K562 (cell line): ENCODE measurements around the gene SLC1A4. TPM values are rescaled to one million over a fixed set of nuclear protein-coding genes. Genes with fewer than 3 reads are reported as not detected.

Experiments used
- ATAC-seq: fragments of 200-7000 bp; cut with Tn5 transposase; 3 replicates; pipeline ENCODE4 v1.9.1; 2020; ENCODE audit warnings: moderate library complexity
- BruUV-seq: library from RNA; stranded (reverse); fragments of 400-500 nt; replicated peaks from 2 replicates; lab custom pipeline; 2021; lab: Mats Ljungman, UMichigan
- CTCF ChIA-PET: fragments of 300-600 bp; formaldehyde crosslinking; extraction: SDS; loops from one replicate; lab custom pipeline; 2021; ENCODE audit warnings: low intra/inter-chr PET ratio; lab: Yijun Ruan, JAX
- POLR2A ChIA-PET: fragments of 300-600, 350-650 bp; sonication (Branson Sonifier 250); formaldehyde crosslinking; extraction: SDS; loops from one replicate; lab custom pipeline; 2021; ENCODE audit warnings: antibody characterized with exemption, inconsistent platforms; lab: Yijun Ruan, JAX
- DNase-seq, 4 experiments: peaks; one replicate each; pipeline versions ENCODE4 v3.0.0 to v3.0.0-alpha.2; 2011 to 2018; ENCODE audit warnings: low spot score in 3 of 4, mixed read lengths in 3 of 4; ENCODE audit errors: extremely low read depth in 1 of 4
- FAIRE-seq: peaks from 2 replicates; lab custom pipeline; 2011; peaks lifted over from hg19 to GRCh38; lab: Jason Lieb, UNC
- H2AFZ ChIP-seq: 2 replicates; pipeline ENCODE4 v1.6.0; 2011; ENCODE audit warnings: low read depth, low read length, control low read depth, inconsistent platforms
- H3K27ac ChIP-seq: fragments of 200-600 bp; 3 replicates; pipeline ENCODE4 v1.8.0; 2011; ENCODE audit warnings: low read depth, mild to moderate bottlenecking, control low read depth, inconsistent platforms, low read length, moderate library complexity, mixed read lengths; ENCODE audit errors: extremely low read depth
- H3K27me3 ChIP-seq, 2 experiments: fragments of 300-600 bp in 1 of 2; 2 replicates in 1 of 2; 3 replicates in 1 of 2; pipeline versions ENCODE4 v1.6.0 to v1.8.0; 2011; ENCODE audit warnings: inconsistent platforms in 2 of 2, low read length in 2 of 2, mild to moderate bottlenecking in 1 of 2, mixed read lengths in 1 of 2, moderate library complexity in 1 of 2; ENCODE audit not compliant: control insufficient read depth in 2 of 2, insufficient read depth in 2 of 2
- H3K36me3 ChIP-seq: fragments of 300-600 bp; 3 replicates; pipeline ENCODE4 v1.8.0; 2011; ENCODE audit warnings: mild to moderate bottlenecking, low read length, inconsistent platforms; ENCODE audit not compliant: control insufficient read depth, insufficient read depth
- H3K4me1 ChIP-seq, 2 experiments: fragments of 200-600 bp in 1 of 2; replicated peaks in 1 of 2; 2 replicates in 1 of 2; 3 replicates in 1 of 2; pipeline versions ENCODE4 v1.5.1 to v1.8.0; 2011; ENCODE audit warnings: inconsistent platforms in 2 of 2, low read length in 2 of 2, mild to moderate bottlenecking in 1 of 2, mixed read lengths in 1 of 2, moderate library complexity in 1 of 2; ENCODE audit not compliant: control insufficient read depth in 2 of 2, insufficient read depth in 2 of 2
- H3K4me2 ChIP-seq: 2 replicates; pipeline ENCODE4 v1.6.1; 2011; ENCODE audit warnings: low read length, control low read depth, inconsistent platforms, mixed read lengths; ENCODE audit not compliant: insufficient read depth
- H3K4me3 ChIP-seq: fragments of 200-600 bp; sonication (generic), shearing (Covaris generic); 2 replicates; pipeline ENCODE4 v1.5.1; 2016; ENCODE audit warnings: control low read depth, inconsistent platforms
- H3K79me2 ChIP-seq: fragments of 200-600 bp; 3 replicates; pipeline ENCODE4 v1.8.0; 2011; ENCODE audit warnings: low read length, inconsistent platforms; ENCODE audit not compliant: control insufficient read depth, insufficient read depth
- H3K9ac ChIP-seq, 2 experiments: 2 replicates each; pipeline versions ENCODE4 v1.6.0 to v1.6.1; 2011; ENCODE audit warnings: low read depth in 2 of 2, low read length in 2 of 2, control low read depth in 1 of 2, inconsistent platforms in 1 of 2, mild to moderate bottlenecking in 1 of 2, mixed read lengths in 1 of 2; ENCODE audit not compliant: insufficient read depth in 1 of 2
- H3K9me1 ChIP-seq: one replicate; pipeline ENCODE4 v1.6.0; 2011; ENCODE audit warnings: inconsistent platforms, mild to moderate bottlenecking, low read length, moderate library complexity; ENCODE audit not compliant: control insufficient read depth, insufficient read depth
- H3K9me3 ChIP-seq: replicated peaks from 2 replicates; pipeline ENCODE4 v1.5.1; 2011; ENCODE audit warnings: low read depth, low read length, inconsistent platforms; ENCODE audit not compliant: control insufficient read depth, insufficient read depth
- H4K20me1 ChIP-seq: replicated peaks from 2 replicates; pipeline ENCODE4 v1.6.1; 2011; ENCODE audit warnings: low read length, inconsistent platforms, mixed read lengths; ENCODE audit not compliant: control insufficient read depth, insufficient read depth
- ATF1 ChIP-seq, 2 experiments: fragments of 450-650 bp in 1 of 2; IDR thresholded peaks; 2 replicates each; pipeline ENCODE4 v1.6.1; 2016; ENCODE audit warnings: missing compliant biosample characterization in 1 of 2, missing genetic modification characterization in 1 of 2
- BCOR ChIP-seq: fragments of 450-650 bp; IDR thresholded peaks from 2 replicates; pipeline ENCODE4 v1.6.1; 2016
- CHD2 ChIP-seq: IDR thresholded peaks from 2 replicates; pipeline ENCODE4 v1.6.1; 2011; ENCODE audit warnings: low read depth, low read length
- CXXC5 ChIP-seq: fragments of 250-450 bp; sonication (Bioruptor Pico); IDR thresholded peaks from 2 replicates; pipeline ENCODE4 v1.8.0; 2022; ENCODE audit warnings: inconsistent platforms, mild to moderate bottlenecking, moderate library complexity
- HCFC1 ChIP-seq: IDR thresholded peaks from 2 replicates; pipeline ENCODE4 v1.6.1; 2012; ENCODE audit warnings: low read depth, low read length, improper control_type of control experiment
- HDGF ChIP-seq: fragments of 450-650 bp; IDR thresholded peaks from 2 replicates; pipeline ENCODE4 v1.6.1; 2016
- KAT2B ChIP-seq: IDR thresholded peaks from one replicate; pipeline ENCODE4 v1.6.1; 2012; ENCODE audit warnings: low read depth, mild to moderate bottlenecking, control low read depth, inconsistent platforms, low read length, moderate library complexity
- KHSRP ChIP-seq: fragments of 450-650 bp; IDR thresholded peaks from 2 replicates; pipeline ENCODE4 v1.6.1; 2017
- SMAD4 ChIP-seq: fragments of 250-450 bp; sonication (Bioruptor Pico); conservative IDR thresholded peaks from 2 replicates; pipeline ENCODE4 v1.8.0; 2021; ENCODE audit warnings: inconsistent platforms, mild to moderate bottlenecking, moderate library complexity
- SMARCC2 ChIP-seq: fragments of 450-650 bp; IDR thresholded peaks from 2 replicates; pipeline ENCODE4 v1.6.1; 2017; ENCODE audit warnings: antibody characterized with exemption, moderate library complexity, mild to moderate bottlenecking, low read depth
- SP1 ChIP-seq: sonication (generic); formaldehyde crosslinking; IDR thresholded peaks from 2 replicates; pipeline ENCODE4 v1.8.1; 2022; ENCODE audit warnings: mild to moderate bottlenecking, missing genetic modification reagents
- WGBS: fragments of 100-300 bp; shearing (Covaris generic); methylation state at CpG from one replicate; pipeline ENCODE4 v1.1.6; 2016; ENCODE audit warnings: low coverage, mixed read lengths; ENCODE audit not compliant: insufficient coverage; ENCODE audit errors: missing lambda C conversion rate; 5-methylcytosine and 5-hydroxymethylcytosine counted together
- in situ Hi-C: fragments of 300-500 bp; cut with MboI; formaldehyde crosslinking; loops from 4 replicates; pipeline ENCODE4 v1.15.0; 2018; ENCODE audit warnings: inconsistent platforms, mixed read lengths
- intact Hi-C: fragments of 100-400 bp; cut with micrococcal nuclease; formaldehyde crosslinking; loops from 2 replicates; pipeline ENCODE4 v1.14.2; 2022
- polyA plus RNA-seq, 8 experiments: library from polyadenylated mRNA; depleted of rRNA in 4 of 8; stranded (reverse) in 5 of 8; unstranded in 3 of 8; fragments of >200 nt; fragmentation: Nextera tagmentation in 2 of 8; fragmentation: Illumina TruSeq in 1 of 8; extraction: Ambion mirVana in 2 of 8; extraction: Trizol in 1 of 8; gene quantifications; 2 replicates each; pipeline versions ENCODE4 v1.2.1 to v1.2.3, GENCODE V29; 2011 to 2014; ENCODE audit warnings: inconsistent platforms in 1 of 8, missing spikeins in 1 of 8
- total RNA-seq, 7 experiments: library from RNA; depleted of rRNA in 6 of 7; stranded (reverse); fragments of >200 nt in 6 of 7; fragmentation: Illumina TruSeq in 2 of 7; extraction: Trizol in 2 of 7; gene quantifications; 2 replicates each; pipeline versions ENCODE4 v1.2.1 to v1.2.3, GENCODE V29; 2011 to 2021; ENCODE audit warnings: low replicate concordance in 1 of 7
- TF ChIP-seq, protein P1 (sequence below): sonication (generic); formaldehyde crosslinking; IDR thresholded peaks from 2 replicates; pipeline ENCODE4 v1.8.1; 2023; ENCODE audit warnings: mild to moderate bottlenecking, missing genetic modification reagents, moderate library complexity
- TF ChIP-seq, protein P2 (sequence below): fragments of 200-800 bp; sonication (Bioruptor generic); IDR thresholded peaks from 2 replicates; pipeline ENCODE4 v1.6.1; 2017; ENCODE audit warnings: missing genetic modification characterization, missing compliant biosample characterization

SLC1A4 gene
- total and polyA plus RNA-seq, 9 of the 15 experiments (the other 6 are each of a cell fraction or from before 2014, with no cell fraction given), result 4.4 to 24.0 (median 10.9) TPM

DNA sequence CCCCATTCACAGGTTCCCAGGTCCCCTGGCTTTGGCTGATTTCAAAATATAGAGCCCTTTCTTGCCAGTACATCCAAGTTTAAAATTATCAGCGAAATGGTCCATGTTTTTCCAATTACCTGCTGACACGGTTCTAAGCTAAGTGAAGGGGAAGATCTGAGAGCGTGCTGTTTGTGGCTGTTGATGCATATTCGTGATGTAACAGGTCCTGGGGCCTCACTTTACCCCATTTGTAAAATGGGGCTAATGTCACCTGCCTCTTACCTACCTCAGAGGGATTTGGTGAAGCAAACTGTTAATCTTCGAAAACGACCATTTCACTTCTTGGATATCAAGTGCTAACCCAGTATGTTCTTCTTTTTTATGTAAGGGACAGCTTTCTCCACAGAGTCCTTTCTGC, 33.0 kb downstream of the SLC1A4 start (continued):
- TF ChIP-seq ATF1 (CRISPR knock-in tag; IDR thresholded peaks at IDR 0.05), result no peak
- TF ChIP-seq ATF1 (tag; IDR thresholded peaks at IDR 0.05), result 0 out of 2 replicates have a peak, but pooled peaks have one; percentile 9
- no peak for TF ChIP-seq CHD2
- peak; percentile 21; the same call in 1 of the 2 replicates for TF ChIP-seq SP1 (CRISPR knock-in tag)
- no peak for TF ChIP-seq KHSRP
- 0 out of 2 replicates have a peak, but pooled peaks have one; percentile 22 for TF ChIP-seq HDGF
- TF ChIP-seq BCOR, result peak; percentile 90
- no peak for TF ChIP-seq KAT2B

DNA sequence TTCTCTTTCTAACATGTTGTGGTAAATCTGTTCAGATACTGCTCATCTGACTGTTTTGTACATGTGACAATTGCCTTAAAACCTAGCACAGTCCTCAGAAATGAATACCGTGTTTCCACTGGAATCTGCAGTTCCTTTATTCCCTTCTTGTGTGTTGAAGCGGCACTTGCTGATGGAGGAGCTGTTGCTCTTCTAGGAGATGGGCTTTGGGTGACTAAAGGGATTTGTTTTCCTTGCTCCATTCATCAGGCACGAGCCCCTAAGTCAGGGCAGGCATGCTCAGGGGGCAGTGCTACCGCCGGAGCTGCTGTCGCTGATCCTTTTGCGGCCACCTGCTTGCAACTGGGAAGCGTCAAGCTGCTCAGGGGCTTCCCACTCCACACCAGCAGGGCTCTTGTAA, 34.5 kb downstream of the SLC1A4 start:
- Histone ChIP-seq H3K27me3 (no peaks in the 10 kb centered on the region), H3K9me3 (no peaks in the 10 kb centered on the region), H3K36me3 (peaks cover 20% of the 10 kb centered on the region), H3K9me1 (peaks cover 3% of the 10 kb centered on the region), H2AFZ (no peak overlapping the region), H3K4me3 (no peak overlapping the region), H4K20me1 (no peaks in the 10 kb centered on the region), H3K4me1 (peaks cover 18 to 46% of the 10 kb centered on the region in 2 experiments; a peak in 4 of 5 replicates), H3K9ac (no peak overlapping the region), H3K79me2 (no peaks in the 10 kb centered on the region), H3K27ac (no peak overlapping the region), H3K4me2 (no peak overlapping the region)
- CTCF ChIA-PET, result no interaction called here
- POLR2A ChIA-PET, result interaction anchor here (0.6 to 3.3 kb wide), 5 partner anchors 8 to 1587 kb away, joined by 3 to 11 read pairs (median 4); no protein-coding TSS in a partner anchor
- WGBS, result 84% methylated on average over 7 of the region's 8 CpGs
- no TSS peak for BruUV-seq
- no peak for ATAC-seq
- intact Hi-C loops (no loop called here), in situ Hi-C loops (no loop called here)
- no peak for DNase-seq
- no peak for FAIRE-seq
- TF ChIP-seq, protein P1, sequence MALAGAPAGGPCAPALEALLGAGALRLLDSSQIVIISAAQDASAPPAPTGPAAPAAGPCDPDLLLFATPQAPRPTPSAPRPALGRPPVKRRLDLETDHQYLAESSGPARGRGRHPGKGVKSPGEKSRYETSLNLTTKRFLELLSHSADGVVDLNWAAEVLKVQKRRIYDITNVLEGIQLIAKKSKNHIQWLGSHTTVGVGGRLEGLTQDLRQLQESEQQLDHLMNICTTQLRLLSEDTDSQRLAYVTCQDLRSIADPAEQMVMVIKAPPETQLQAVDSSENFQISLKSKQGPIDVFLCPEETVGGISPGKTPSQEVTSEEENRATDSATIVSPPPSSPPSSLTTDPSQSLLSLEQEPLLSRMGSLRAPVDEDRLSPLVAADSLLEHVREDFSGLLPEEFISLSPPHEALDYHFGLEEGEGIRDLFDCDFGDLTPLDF, result no peak
- TF ChIP-seq SMARCC2, result no peak
- no peak for TF ChIP-seq HCFC1
- TF ChIP-seq, protein P2, sequence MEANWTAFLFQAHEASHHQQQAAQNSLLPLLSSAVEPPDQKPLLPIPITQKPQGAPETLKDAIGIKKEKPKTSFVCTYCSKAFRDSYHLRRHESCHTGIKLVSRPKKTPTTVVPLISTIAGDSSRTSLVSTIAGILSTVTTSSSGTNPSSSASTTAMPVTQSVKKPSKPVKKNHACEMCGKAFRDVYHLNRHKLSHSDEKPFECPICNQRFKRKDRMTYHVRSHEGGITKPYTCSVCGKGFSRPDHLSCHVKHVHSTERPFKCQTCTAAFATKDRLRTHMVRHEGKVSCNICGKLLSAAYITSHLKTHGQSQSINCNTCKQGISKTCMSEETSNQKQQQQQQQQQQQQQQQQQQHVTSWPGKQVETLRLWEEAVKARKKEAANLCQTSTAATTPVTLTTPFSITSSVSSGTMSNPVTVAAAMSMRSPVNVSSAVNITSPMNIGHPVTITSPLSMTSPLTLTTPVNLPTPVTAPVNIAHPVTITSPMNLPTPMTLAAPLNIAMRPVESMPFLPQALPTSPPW, result no peak
- TF ChIP-seq SMAD4 (CRISPR knock-in tag), result peak; percentile 50; the same call in 1 of the 2 replicates
- peak; percentile 32; the same call in 1 of the 2 replicates for TF ChIP-seq CXXC5
